GM18909 (cell line): ENCODE results near the gene MYO18B.
"Not testable (repeated sequence)": the region's sequence is repeated elsewhere in the genome, so short reads cannot be mapped to it uniquely, and the experiment has no call there.

Experiments
- ATAC-seq: cut with Tn5 transposase; IDR thresholded peaks from one replicate; pipeline ENCODE4 v1.9.1; 2021; ENCODE audit warnings: mild to moderate bottlenecking; ENCODE audit not compliant: unreplicated experiment, poor library complexity

The MYO18B gene

GRCh38 chr22:25964961-25965730, 223.2 kb downstream of the MYO18B start:
- no peak for ATAC-seq

- ATAC-seq, result no peak
These were observed 224.5 kb downstream of the MYO18B start for GRCh38 chr22:25966448-25966913.

GRCh38 chr22:25969286-25969685, 227.3 kb downstream of the MYO18B start:
- ATAC-seq, result no peak

- ATAC-seq, result no peak
These were observed 227.9 kb downstream of the MYO18B start for GRCh38 chr22:25969901-25970300.

- no peak for ATAC-seq
These were observed 228.5 kb downstream of the MYO18B start for GRCh38 chr22:25970374-25970911.

GRCh38 chr22:25970999-25971811, 229.2 kb downstream of the MYO18B start:
- no peak for ATAC-seq

GRCh38 chr22:25972397-25972796, 230.4 kb downstream of the MYO18B start:
- ATAC-seq, result no peak

GRCh38 chr22:25976356-25976755, 234.4 kb downstream of the MYO18B start:
- no peak for ATAC-seq

- ATAC-seq, result no peak
These were observed 238.0 kb downstream of the MYO18B start for GRCh38 chr22:25979968-25980367.

GRCh38 chr22:25984911-25985310, 242.9 kb downstream of the MYO18B start:
- ATAC-seq, result not testable (repeated sequence)

GRCh38 chr22:25987948-25988347, 246.0 kb downstream of the MYO18B start:
- no peak for ATAC-seq

GRCh38 chr22:25990940-25991339, 249.0 kb downstream of the MYO18B start:
- no peak for ATAC-seq

- ATAC-seq, result no peak
These were observed 250.3 kb downstream of the MYO18B start for GRCh38 chr22:25992331-25992730.

GRCh38 chr22:25996669-25997068, 254.7 kb downstream of the MYO18B start:
- ATAC-seq, result no peak

- no peak for ATAC-seq
These were observed 256.1 kb downstream of the MYO18B start for GRCh38 chr22:25997886-25998775.

GRCh38 chr22:26002456-26002855, 260.5 kb downstream of the MYO18B start:
- ATAC-seq, result no peak

- no peak for ATAC-seq
These were observed 262.5 kb downstream of the MYO18B start for GRCh38 chr22:26004477-26004876.

GRCh38 chr22:26008587-26008986, 266.6 kb downstream of the MYO18B start:
- no peak for ATAC-seq

- no peak for ATAC-seq
These were observed 274.9 kb downstream of the MYO18B start for GRCh38 chr22:26016916-26017315.

- ATAC-seq, result no peak
These were observed 275.9 kb downstream of the MYO18B start for GRCh38 chr22:26017932-26018331.
